PFSK-1 (cell line): Measurements from ENCODE around the gene ZFAND3.

Experiments used
- FOXP2 ChIP-seq: optimal IDR thresholded peaks from 2 replicates; pipeline ENCODE3; 2011; ENCODE audit warnings: borderline replicate concordance, control low read depth, inconsistent platforms; ENCODE audit not compliant: insufficient read depth; ENCODE audit errors: extremely low read length, extremely low read depth
- POLR2AphosphoS5 ChIP-seq: IDR thresholded peaks from 2 replicates; pipeline ENCODE4 v1.6.1; 2012; ENCODE audit warnings: low read depth, mild to moderate bottlenecking, control low read depth, low read length, moderate library complexity
- REST ChIP-seq, 2 experiments: IDR thresholded peaks; 2 replicates each; pipeline versions ENCODE4 v1.6.1 to v1.8.0; 2011 to 2012; ENCODE audit warnings: low read depth in 2 of 2, low read length in 2 of 2, control low read depth in 1 of 2, inconsistent platforms in 1 of 2, mild to moderate bottlenecking in 1 of 2, moderate library complexity in 1 of 2; ENCODE audit not compliant: insufficient read depth in 1 of 2
- SIN3A ChIP-seq: IDR thresholded peaks from 2 replicates; pipeline ENCODE4 v1.6.1; 2012; ENCODE audit warnings: mild to moderate bottlenecking, low read length, moderate library complexity, borderline replicate concordance; ENCODE audit not compliant: insufficient read depth
- TAF1 ChIP-seq: IDR thresholded peaks from 2 replicates; pipeline ENCODE4 v1.6.1; 2012; ENCODE audit warnings: low read length, control low read depth, borderline replicate concordance; ENCODE audit not compliant: insufficient read depth

Gene ZFAND3

GRCh38 chr6:37915463-37915862 lies 95.9 kb downstream of the ZFAND3 start:
- no peak for TF ChIP-seq POLR2AphosphoS5

GRCh38 chr6:37916149-37916548 lies 96.6 kb downstream of the ZFAND3 start:
- TF ChIP-seq REST (IDR thresholded peaks at IDR 0.05; ENCODE audit: insufficient read depth in 1 of 2, low read depth in 2 of 2, low read length in 2 of 2) (no peak), FOXP2 (no peak), POLR2AphosphoS5 (no peak), SIN3A (no peak), TAF1 (no peak)

- TF ChIP-seq REST (IDR thresholded peaks at IDR 0.05; ENCODE audit: insufficient read depth in 1 of 2, low read depth in 2 of 2, low read length in 2 of 2) (no peak), FOXP2 (no peak), POLR2AphosphoS5 (no peak), TAF1 (no peak), SIN3A (no peak)
These were observed 97.1 kb downstream of the ZFAND3 start for GRCh38 chr6:37916675-37917074.

GRCh38 chr6:37917566-37917965 lies 98.0 kb downstream of the ZFAND3 start:
- TF ChIP-seq FOXP2 (no peak), POLR2AphosphoS5 (no peak), SIN3A (no peak), REST (IDR thresholded peaks at IDR 0.05; ENCODE audit: insufficient read depth in 1 of 2, low read depth in 2 of 2, low read length in 2 of 2) (no peak), TAF1 (no peak)

GRCh38 chr6:37919417-37920157 lies 100.1 kb downstream of the ZFAND3 start:
- TF ChIP-seq SIN3A = no peak
- TF ChIP-seq POLR2AphosphoS5 = no peak
- no peak for TF ChIP-seq FOXP2
- no peak for TF ChIP-seq TAF1
- no peak for TF ChIP-seq REST (IDR thresholded peaks at IDR 0.05; ENCODE audit: insufficient read depth in 1 of 2, low read depth in 2 of 2, low read length in 2 of 2)
